K562 (cell line): ENCODE results near the gene NEUROD4. TPM values are rescaled to one million over a fixed set of nuclear protein-coding genes. Genes with fewer than 3 reads are reported as not detected.

Source experiments
- ARID3B ChIP-seq: fragments of 250-450 bp; sonication (Bioruptor Pico); IDR thresholded peaks from 2 replicates; pipeline ENCODE4 v1.4.0; 2020; ENCODE audit warnings: borderline replicate concordance
- CHD7 ChIP-seq: fragments of 200-600 bp; sonication (generic); IDR thresholded peaks from one replicate; pipeline ENCODE4 v1.6.1; 2012; ENCODE audit warnings: mild to moderate bottlenecking, low read depth, low read length, inconsistent platforms
- CTCFL ChIP-seq: IDR thresholded peaks from 2 replicates; pipeline ENCODE4 v1.6.1; 2011; ENCODE audit warnings: borderline replicate concordance, low read depth, mild to moderate bottlenecking, moderate library complexity, low read length; ENCODE audit not compliant: insufficient read depth, poor library complexity, severe bottlenecking
- GTF2A2 ChIP-seq: IDR thresholded peaks from 2 replicates; pipeline ENCODE4 v1.6.1; 2016; ENCODE audit warnings: mild to moderate bottlenecking, missing genetic modification characterization, missing compliant biosample characterization
- KLF16 ChIP-seq: IDR thresholded peaks from 2 replicates; pipeline ENCODE4 v1.6.1; 2016; ENCODE audit warnings: antibody characterized with exemption
- MAX ChIP-seq: sonication (generic); formaldehyde crosslinking; IDR thresholded peaks from 2 replicates; pipeline ENCODE4 v1.9.0; 2022; ENCODE audit warnings: mild to moderate bottlenecking, missing genetic modification reagents
- MEF2D ChIP-seq: conservative IDR thresholded peaks from 2 replicates; pipeline ENCODE4 v1.6.1; 2016; ENCODE audit warnings: low read depth, missing genetic modification characterization, missing compliant biosample characterization
- ZNF277 ChIP-seq: fragments of 250-450 bp; sonication (Bioruptor Pico); IDR thresholded peaks from 2 replicates; pipeline ENCODE4 v1.8.0; 2022; ENCODE audit warnings: inconsistent platforms, mild to moderate bottlenecking, moderate library complexity, borderline replicate concordance
- ZNF77 ChIP-seq: fragments of 250-450 bp; sonication (Bioruptor Pico); IDR thresholded peaks from 2 replicates; pipeline ENCODE4 v1.5.0; 2020
- polyA plus RNA-seq, 8 experiments: library from polyadenylated mRNA; depleted of rRNA in 4 of 8; stranded (reverse) in 5 of 8; unstranded in 3 of 8; fragments of >200 nt; fragmentation: Nextera tagmentation in 2 of 8; fragmentation: Illumina TruSeq in 1 of 8; extraction: Ambion mirVana in 2 of 8; extraction: Trizol in 1 of 8; gene quantifications; 2 replicates each; pipeline versions ENCODE4 v1.2.1 to v1.2.3, GENCODE V29; 2011 to 2014; ENCODE audit warnings: inconsistent platforms in 1 of 8, missing spikeins in 1 of 8
- total RNA-seq, 7 experiments: library from RNA; depleted of rRNA in 6 of 7; stranded (reverse); fragments of >200 nt in 6 of 7; fragmentation: Illumina TruSeq in 2 of 7; extraction: Trizol in 2 of 7; gene quantifications; 2 replicates each; pipeline versions ENCODE4 v1.2.1 to v1.2.3, GENCODE V29; 2011 to 2021; ENCODE audit warnings: low replicate concordance in 1 of 7

NEUROD4 gene
- total and polyA plus RNA-seq, 9 of the 15 experiments (the other 6 are each of a cell fraction or from before 2014, with no cell fraction given): not detected

GRCh38 chr12:55065535-55065934 lies 45.8 kb downstream of the NEUROD4 start (continued):
- TF ChIP-seq CHD7 (no peak), MEF2D (no peak), GTF2A2 (tag) (no peak), CTCFL (no peak), ARID3B (no peak), ZNF77 (no peak), MAX (no peak), ZNF277 (no peak), KLF16 (no peak)
